H1 (cell line): ENCODE data around the gene TMEM198. TPM values are rescaled to one million over a fixed set of nuclear protein-coding genes. Genes with fewer than 3 reads are reported as not detected.

Source experiments
- CTCF ChIA-PET: fragments of 300-600 bp; sonication (Branson Sonifier 250); formaldehyde crosslinking; loops from one replicate; lab custom pipeline; 2021; ENCODE audit not compliant: partially characterized antibody; lab: Charles Lee
- POLR2A ChIA-PET: fragments of 300-600 bp; sonication (Branson Sonifier 250); formaldehyde crosslinking; loops from one replicate; lab custom pipeline; 2021; ENCODE audit warnings: inconsistent platforms; ENCODE audit not compliant: partially characterized antibody; lab: Charles Lee
- DNase-seq, 2 experiments: peaks; one replicate each; pipeline versions ENCODE4 v3.0.0 to v3.0.0-alpha.2; 2010 to 2022; ENCODE audit warnings: low spot score in 2 of 2, low read depth in 1 of 2, mixed read lengths in 1 of 2
- FAIRE-seq: peaks from 2 replicates; lab custom pipeline; 2011; peaks lifted over from hg19 to GRCh38; lab: Jason Lieb, UNC
- H2AFZ ChIP-seq: 2 replicates; pipeline ENCODE4 v1.8.1; 2012; ENCODE audit warnings: low read length, inconsistent platforms
- H2AK5ac ChIP-seq: 2 replicates; pipeline ENCODE4 v1.6.1; 2013; ENCODE audit warnings: low read depth, low read length
- H2BK120ac ChIP-seq: replicated peaks from 2 replicates; pipeline ENCODE3; 2013; ENCODE audit warnings: low read depth, low read length, inconsistent platforms
- H2BK12ac ChIP-seq: 2 replicates; pipeline ENCODE4 v1.6.1; 2013; ENCODE audit warnings: low read depth, low read length
- H2BK15ac ChIP-seq: 2 replicates; pipeline ENCODE4 v1.6.1; 2013; ENCODE audit warnings: low read length
- H2BK20ac ChIP-seq: 2 replicates; pipeline ENCODE4 v1.6.1; 2013; ENCODE audit warnings: low read length
- H2BK5ac ChIP-seq: 2 replicates; pipeline ENCODE4 v1.6.1; 2013; ENCODE audit warnings: low read depth, low read length
- H3K14ac ChIP-seq: 2 replicates; pipeline ENCODE4 v1.6.1; 2013; ENCODE audit warnings: inconsistent platforms; ENCODE audit not compliant: insufficient read length
- H3K18ac ChIP-seq: 2 replicates; pipeline ENCODE4 v1.6.1; 2013; ENCODE audit warnings: low read length; ENCODE audit errors: extremely low read depth
- H3K23ac ChIP-seq: 2 replicates; pipeline ENCODE4 v1.6.1; 2013; ENCODE audit warnings: inconsistent platforms; ENCODE audit not compliant: insufficient read length
- H3K23me2 ChIP-seq: 2 replicates; pipeline ENCODE4 v1.6.1; 2013; ENCODE audit warnings: low read depth, low read length
- H3K27ac ChIP-seq: 2 replicates; pipeline ENCODE4 v1.6.1; 2011; ENCODE audit warnings: low read depth, low read length, inconsistent platforms
- H3K27me3 ChIP-seq, 4 experiments: replicated peaks in 1 of 4; 1 replicate in 1 of 4; 2 replicates in 3 of 4; pipeline versions ENCODE4 v1.6.1 to v1.8.1; 2011 to 2013; ENCODE audit warnings: low read length in 3 of 4, mild to moderate bottlenecking in 3 of 4, inconsistent platforms in 2 of 4, mixed read lengths in 2 of 4, moderate library complexity in 1 of 4; ENCODE audit not compliant: control insufficient read depth in 3 of 4, insufficient read depth in 3 of 4; ENCODE audit errors: extremely low read depth in 1 of 4
- H3K36me3 ChIP-seq, 4 experiments: 2 replicates each; pipeline versions ENCODE4 v1.6.1 to v1.8.1; 2011 to 2013; ENCODE audit warnings: mild to moderate bottlenecking in 4 of 4, low read length in 3 of 4, moderate library complexity in 2 of 4, control low read depth in 1 of 4, inconsistent platforms in 1 of 4; ENCODE audit not compliant: insufficient read depth in 4 of 4, control insufficient read depth in 2 of 4
- H3K4ac ChIP-seq: replicated peaks from 2 replicates; pipeline ENCODE3; 2013; ENCODE audit warnings: low read length, low read depth, mixed read lengths, inconsistent platforms; ENCODE audit not compliant: insufficient read length
- H3K4me1 ChIP-seq, 4 experiments: replicated peaks in 1 of 4; 1 replicate in 1 of 4; 2 replicates in 3 of 4; pipeline versions ENCODE4 v1.6.1 to v1.8.1; 2011 to 2013; ENCODE audit warnings: low read length in 3 of 4, inconsistent platforms in 2 of 4, mixed read lengths in 1 of 4; ENCODE audit not compliant: insufficient read depth in 4 of 4, control insufficient read depth in 3 of 4
- H3K4me2 ChIP-seq, 2 experiments: 2 replicates each; pipeline versions ENCODE4 v1.6.1 to v1.8.1; 2011 to 2013; ENCODE audit warnings: low read depth in 2 of 2, low read length in 2 of 2, control low read depth in 1 of 2, inconsistent platforms in 1 of 2, mild to moderate bottlenecking in 1 of 2; ENCODE audit not compliant: insufficient read depth in 1 of 2
- H3K4me3 ChIP-seq, 4 experiments: fragments of 200-600, 300-600 bp in 1 of 4; sonication (generic), shearing (Covaris generic), sonication (Bioruptor Twin) in 1 of 4; 2 replicates each; pipeline versions ENCODE4 v1.5.1 to v1.8.1; 2011 to 2016; ENCODE audit warnings: low read length in 4 of 4, low read depth in 3 of 4, control low read depth in 2 of 4, inconsistent platforms in 2 of 4, mild to moderate bottlenecking in 2 of 4, mixed read lengths in 1 of 4, moderate library complexity in 1 of 4; ENCODE audit not compliant: insufficient read depth in 2 of 4; ENCODE audit errors: extremely low read depth in 1 of 4
- H3K56ac ChIP-seq: replicated peaks from 2 replicates; pipeline ENCODE3; 2013; ENCODE audit warnings: low read depth, mild to moderate bottlenecking, mixed read lengths, low read length, inconsistent platforms; ENCODE audit not compliant: insufficient read length
- H3K79me1 ChIP-seq: 2 replicates; pipeline ENCODE4 v1.6.1; 2013; ENCODE audit warnings: low read depth, low read length, control low read depth
- H3K79me2 ChIP-seq, 2 experiments: 2 replicates each; pipeline versions ENCODE4 v1.6.1 to v1.8.1; 2012 to 2013; ENCODE audit warnings: low read length in 2 of 2, mild to moderate bottlenecking in 2 of 2, inconsistent platforms in 1 of 2; ENCODE audit not compliant: insufficient read depth in 2 of 2, control insufficient read depth in 1 of 2
- H3K9ac ChIP-seq, 4 experiments: replicated peaks in 1 of 4; 1 replicate in 1 of 4; 2 replicates in 3 of 4; pipeline versions ENCODE4 v1.6.1 to v1.8.1; 2011 to 2013; ENCODE audit warnings: low read depth in 3 of 4, low read length in 3 of 4, control low read depth in 2 of 4, mild to moderate bottlenecking in 2 of 4, moderate library complexity in 2 of 4, inconsistent platforms in 1 of 4; ENCODE audit errors: extremely low read depth in 1 of 4
- H3K9me3 ChIP-seq, 2 experiments: 2 replicates each; pipeline versions ENCODE4 v1.6.1 to v1.8.1; 2012 to 2013; ENCODE audit warnings: mild to moderate bottlenecking in 2 of 2, moderate library complexity in 2 of 2, control low read depth in 1 of 2, inconsistent platforms in 1 of 2, low read depth in 1 of 2, low read length in 1 of 2, mixed read lengths in 1 of 2; ENCODE audit not compliant: insufficient read depth in 2 of 2
- H4K20me1 ChIP-seq, 2 experiments: replicated peaks in 1 of 2; 2 replicates each; pipeline versions ENCODE3 to v1.8.1; 2011 to 2013; ENCODE audit warnings: inconsistent platforms in 2 of 2, low read length in 2 of 2, mild to moderate bottlenecking in 1 of 2; ENCODE audit not compliant: insufficient read depth in 2 of 2, control insufficient read depth in 1 of 2
- H4K5ac ChIP-seq: 2 replicates; pipeline ENCODE4 v1.6.1; 2013; ENCODE audit warnings: low read length, low read depth, mixed read lengths, inconsistent platforms; ENCODE audit not compliant: insufficient read length
- H4K8ac ChIP-seq: 2 replicates; pipeline ENCODE4 v1.8.0; 2013; ENCODE audit warnings: mild to moderate bottlenecking, moderate library complexity, low read length, inconsistent platforms; ENCODE audit not compliant: insufficient read depth; ENCODE audit errors: extremely low read depth
- H4K91ac ChIP-seq: replicated peaks from 2 replicates; pipeline ENCODE3; 2013; ENCODE audit warnings: low read length, mixed read lengths, inconsistent platforms; ENCODE audit not compliant: insufficient read length
- CHD2 ChIP-seq: IDR thresholded peaks from 2 replicates; pipeline ENCODE4 v1.6.1; 2012; ENCODE audit warnings: low read length, improper control_type of control experiment
- EP300 ChIP-seq, 2 experiments: IDR thresholded peaks; 1 replicate in 1 of 2; 2 replicates in 1 of 2; pipeline ENCODE4 v1.6.1; 2011 to 2012; ENCODE audit warnings: low read depth in 2 of 2, low read length in 2 of 2, mild to moderate bottlenecking in 2 of 2, borderline replicate concordance in 1 of 2, inconsistent platforms in 1 of 2, moderate library complexity in 1 of 2
- EZH2 ChIP-seq: fragments of 200-600 bp; sonication (generic); IDR thresholded peaks from 2 replicates; pipeline ENCODE4 v1.7.1; 2012; ENCODE audit warnings: low read depth, mild to moderate bottlenecking, moderate library complexity, low read length, inconsistent platforms; ENCODE audit not compliant: severe bottlenecking
- GABPA ChIP-seq: IDR thresholded peaks from 2 replicates; pipeline ENCODE4 v1.6.1; 2011; ENCODE audit warnings: mild to moderate bottlenecking, low read length, moderate library complexity, borderline replicate concordance; ENCODE audit not compliant: insufficient read depth
- NRF1 ChIP-seq: IDR thresholded peaks from 2 replicates; pipeline ENCODE4 v1.6.1; 2011; ENCODE audit warnings: mild to moderate bottlenecking, low read depth, low read length, improper control_type of control experiment
- POLR2AphosphoS5 ChIP-seq: IDR thresholded peaks from 2 replicates; pipeline ENCODE4 v1.6.1; 2011; ENCODE audit warnings: low read depth, low read length
- RNF2 ChIP-seq: fragments of 200-900, 300-1000 bp; sonication (generic); IDR thresholded peaks from 2 replicates; pipeline ENCODE4 v1.7.1; 2016; ENCODE audit warnings: borderline replicate concordance, low read depth, mild to moderate bottlenecking, antibody characterized with exemption, low read length; ENCODE audit not compliant: poor library complexity, severe bottlenecking; ENCODE audit errors: missing control alignments
- SRF ChIP-seq: IDR thresholded peaks from 2 replicates; pipeline ENCODE4 v1.6.1; 2011; ENCODE audit warnings: mild to moderate bottlenecking, low read depth, low read length, moderate library complexity
- WGBS, 2 experiments: shearing (Covaris generic) in 1 of 2; methylation state at CpG; one replicate each; pipeline versions ENCODE4 v1.1.6 to v1.1.7; 2013 to 2015; ENCODE audit warnings: low lambda C conversion rate in 2 of 2, mixed read lengths in 2 of 2, inconsistent platforms in 1 of 2, low coverage in 1 of 2, missing lambda C conversion rate in 1 of 2; ENCODE audit not compliant: insufficient replicate concordance in 2 of 2, insufficient coverage in 1 of 2, insufficient read length in 1 of 2; ENCODE audit errors: extremely low coverage in 1 of 2, missing lambda C conversion rate in 1 of 2; 5-methylcytosine and 5-hydroxymethylcytosine counted together
- polyA plus RNA-seq, 7 experiments: library from polyadenylated mRNA; depleted of rRNA in 3 of 7; stranded (reverse) in 5 of 7; unstranded in 2 of 7; fragments of >200 nt in 5 of 7; fragments of 200-250 nt in 2 of 7; gene quantifications; 1 replicate in 5 of 7; 2 replicates in 1 of 7; 4 replicates in 1 of 7; pipeline versions ENCODE4 v1.2.1 to v1.2.3, GENCODE V29; 2011 to 2013; ENCODE audit warnings: missing spikeins in 2 of 7, mixed read lengths in 2 of 7
- total RNA-seq: library from RNA; stranded (reverse); fragmentation: NEBNext Ultra II Directional; extraction: Animal tissue kit (Norgen Biotek cat#: 25700); gene quantifications from 2 replicates; pipeline ENCODE4 v1.2.1, GENCODE V29; 2021

Gene TMEM198
- total and polyA plus RNA-seq, 2 of the 8 experiments (the other 6 are each of a cell fraction or from before 2014, with no cell fraction given): 10.2 to 10.4 TPM

DNA sequence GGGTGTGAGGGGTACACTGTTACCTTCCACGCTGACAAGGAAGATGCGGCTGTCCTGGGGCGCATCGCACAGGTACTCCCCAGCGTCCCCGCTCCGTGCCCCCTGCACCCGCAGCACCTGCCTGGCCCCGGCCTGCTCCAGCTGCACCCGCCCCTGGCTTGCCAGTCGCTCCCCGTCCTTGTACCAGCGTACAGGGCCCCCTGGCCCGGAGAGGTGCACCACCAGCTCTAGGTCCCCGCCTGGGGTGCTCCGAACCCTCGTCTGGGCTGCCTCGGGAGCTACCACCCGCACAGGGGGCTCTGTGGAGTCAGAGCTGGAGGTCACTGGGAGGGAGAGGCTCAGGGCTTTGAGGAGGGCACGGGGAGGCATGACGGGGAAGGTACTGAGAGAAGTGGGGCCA, 13.5 kb downstream of the TMEM198 start:
- no peak overlapping the region for H2AFZ ChIP-seq
- CTCF ChIA-PET: interaction anchor here (1.5 to 19.7 kb wide), 9 partner anchors 7 to 154 kb away, joined by 5 to 293 read pairs (median 16); partner anchors contain the start of genes CHPF, STK11IP and TMEM198
- no peak overlapping the region for H3K56ac ChIP-seq
- H4K91ac ChIP-seq: no peak overlapping the region
- H3K9ac ChIP-seq: no peak overlapping the region
- no peak overlapping the region for H2AK5ac ChIP-seq
- no peak for TF ChIP-seq CHD2
- no peak for TF ChIP-seq RNF2
- no peak for TF ChIP-seq NRF1
- TF ChIP-seq EZH2: no peak
- TF ChIP-seq GABPA: no peak
- no peak; the same call in 1 of the 2 replicates for TF ChIP-seq POLR2AphosphoS5
- no peak for TF ChIP-seq SRF
- no peak for TF ChIP-seq EP300 (IDR thresholded peaks at IDR 0.05; ENCODE audit: borderline replicate concordance in 1 of 2, low read depth in 2 of 2, low read length in 2 of 2)
- POLR2A ChIA-PET: interaction anchor here (0.9 to 17.5 kb wide), 5 partner anchors 9 to 71 kb away, joined by 3 to 293 read pairs (median 21); partner anchors contain the start of genes CHPF, INHA, OBSL1 and TMEM198
- H2BK5ac ChIP-seq: no peak overlapping the region
- no peak overlapping the region for H2BK12ac ChIP-seq
- H3K27ac ChIP-seq: no peak overlapping the region
- no peak overlapping the region for H4K5ac ChIP-seq
- H3K9me3 ChIP-seq: no peaks in the 10 kb centered on the region
- H2BK20ac ChIP-seq: no peak overlapping the region
- no peak overlapping the region for H2BK120ac ChIP-seq
- H3K23ac ChIP-seq: no peak overlapping the region
- peaks cover 5% of the 10 kb centered on the region; the same call in 1 of the 2 replicates for H3K23me2 ChIP-seq
- peaks cover 0 to 5% of the 10 kb centered on the region in 2 experiments for H4K20me1 ChIP-seq
- H3K36me3 ChIP-seq: peaks cover 0 to 13% (median under 1%) of the 10 kb centered on the region in 4 experiments; a peak in 4 of 8 replicates
- H3K79me2 ChIP-seq: no peaks in the 10 kb centered on the region
- H3K4me1 ChIP-seq: peaks cover 0 to 35% (median 22%) of the 10 kb centered on the region in 4 experiments; a peak in 6 of 7 replicates
- no peak overlapping the region for H3K18ac ChIP-seq
- 96% methylated on average over 18 of the region's 21 CpGs; no CpG with 5 or more reads in 1 of the 2 experiments for WGBS, 2 experiments
- H3K79me1 ChIP-seq: no peaks in the 10 kb centered on the region
- no peak overlapping the region for H3K4ac ChIP-seq
- H3K4me3 ChIP-seq: no peak overlapping the region
- no peak overlapping the region for H4K8ac ChIP-seq
- no peak overlapping the region for H3K14ac ChIP-seq
- H2BK15ac ChIP-seq: no peak overlapping the region
- H3K4me2 ChIP-seq: no peak overlapping the region
- peaks cover 0 to 14% (median 11%) of the 10 kb centered on the region in 4 experiments; a peak in 5 of 7 replicates for H3K27me3 ChIP-seq
- FAIRE-seq: no peak
- no peak for DNase-seq
